IMR-90 (cell line): Measurements from ENCODE around the gene POTEI. TPM values are rescaled to one million over a fixed set of nuclear protein-coding genes. Genes with fewer than 3 reads are reported as not detected.
"Not testable (repeated sequence)": the region's sequence is repeated elsewhere in the genome, so short reads cannot be mapped to it uniquely, and the experiment has no call there.

Source experiments
- ATAC-seq: fragments of 200-7000 bp; cut with Tn5 transposase; 2 replicates; pipeline ENCODE4 v1.9.1; 2020; ENCODE audit warnings: low read depth, mild to moderate bottlenecking, moderate library complexity
- BruUV-seq: library from RNA; stranded (reverse); fragments of 400-500 nt; replicated peaks from 2 replicates; lab custom pipeline; 2021; lab: Mats Ljungman, UMichigan
- CTCF ChIA-PET: fragments of 300-600 bp; formaldehyde crosslinking; extraction: SDS; loops from one replicate; lab custom pipeline; 2021; ENCODE audit warnings: antibody characterized with exemption; lab: Yijun Ruan, JAX
- POLR2A ChIA-PET: fragments of 300-600 bp; sonication (Branson Sonifier 250); formaldehyde crosslinking; loops from one replicate; lab custom pipeline; 2022; ENCODE audit warnings: antibody characterized with exemption; ENCODE audit not compliant: unreplicated experiment; lab: Charles Lee
- DNase-seq: peaks from one replicate; pipeline ENCODE4 v3.0.0; 2013
- H2AFZ ChIP-seq: replicated peaks from 2 replicates; pipeline ENCODE3; 2013; ENCODE audit warnings: low read length, mild to moderate bottlenecking; ENCODE audit not compliant: poor library complexity
- H2AK5ac ChIP-seq: 2 replicates; pipeline ENCODE4 v1.6.1; 2013; ENCODE audit warnings: low read depth, low read length, inconsistent platforms
- H2AK9ac ChIP-seq: replicated peaks from 2 replicates; pipeline ENCODE3; 2013; ENCODE audit warnings: mild to moderate bottlenecking, low read depth, low read length, moderate library complexity; ENCODE audit not compliant: poor library complexity
- H2BK120ac ChIP-seq: 2 replicates; pipeline ENCODE4 v1.6.1; 2013; ENCODE audit warnings: low read depth, low read length, inconsistent platforms
- H2BK15ac ChIP-seq: 3 replicates; pipeline ENCODE4 v1.6.1; 2013; ENCODE audit warnings: low read depth, low read length, inconsistent platforms
- H2BK20ac ChIP-seq: 2 replicates; pipeline ENCODE4 v1.6.1; 2013; ENCODE audit warnings: low read depth, mild to moderate bottlenecking, inconsistent platforms, low read length, moderate library complexity
- H2BK5ac ChIP-seq: 2 replicates; pipeline ENCODE4 v1.6.1; 2013; ENCODE audit warnings: mild to moderate bottlenecking, low read depth, low read length, inconsistent platforms; ENCODE audit not compliant: poor library complexity, severe bottlenecking
- H3K14ac ChIP-seq: replicated peaks from 2 replicates; pipeline ENCODE4 v1.6.1; 2013; ENCODE audit warnings: low read depth, low read length, inconsistent platforms
- H3K18ac ChIP-seq: 2 replicates; pipeline ENCODE4 v1.6.1; 2013; ENCODE audit warnings: low read depth, low read length, control low read depth
- H3K23ac ChIP-seq: 2 replicates; pipeline ENCODE4 v1.6.1; 2013; ENCODE audit warnings: low read depth, low read length, inconsistent platforms
- H3K27ac ChIP-seq: 2 replicates; pipeline ENCODE4 v1.5.1; 2013; ENCODE audit warnings: mild to moderate bottlenecking, control low read depth, low read length; ENCODE audit not compliant: insufficient read depth
- H3K27me3 ChIP-seq: 2 replicates; pipeline ENCODE4 v1.6.1; 2013; ENCODE audit warnings: low read length; ENCODE audit not compliant: control insufficient read depth, insufficient read depth
- H3K36me3 ChIP-seq: 2 replicates; pipeline ENCODE4 v1.6.1; 2013; ENCODE audit warnings: low read length, mixed read lengths; ENCODE audit not compliant: control insufficient read depth, insufficient read depth
- H3K4ac ChIP-seq: 2 replicates; pipeline ENCODE4 v1.6.1; 2013; ENCODE audit warnings: low read depth, low read length, inconsistent platforms
- H3K4me1 ChIP-seq: 2 replicates; pipeline ENCODE4 v1.6.1; 2013; ENCODE audit warnings: low read length, mixed read lengths; ENCODE audit not compliant: control insufficient read depth, insufficient read depth
- H3K4me2 ChIP-seq: 2 replicates; pipeline ENCODE4 v1.6.1; 2013; ENCODE audit warnings: low read depth, mild to moderate bottlenecking, control low read depth, low read length, moderate library complexity
- H3K4me3 ChIP-seq: 2 replicates; pipeline ENCODE4 v1.5.1; 2013; ENCODE audit warnings: low read depth, mild to moderate bottlenecking, control low read depth, low read length, moderate library complexity; ENCODE audit not compliant: insufficient read depth
- H3K56ac ChIP-seq: 2 replicates; pipeline ENCODE4 v1.6.1; 2013; ENCODE audit warnings: low read length, inconsistent platforms; ENCODE audit not compliant: insufficient read depth; ENCODE audit errors: extremely low read depth
- H3K79me1 ChIP-seq, 2 experiments: 2 replicates each; pipeline ENCODE4 v1.6.1; 2013; ENCODE audit warnings: low read length in 2 of 2, inconsistent platforms in 1 of 2, low read depth in 1 of 2
- H3K9ac ChIP-seq: 2 replicates; pipeline ENCODE4 v1.6.1; 2013; ENCODE audit warnings: low read depth, low read length, control low read depth
- H3K9me1 ChIP-seq: 2 replicates; pipeline ENCODE4 v1.6.1; 2013; ENCODE audit warnings: low read length, inconsistent platforms; ENCODE audit not compliant: insufficient read depth
- H3K9me3 ChIP-seq: 2 replicates; pipeline ENCODE4 v1.6.1; 2013; ENCODE audit warnings: low read length; ENCODE audit not compliant: control insufficient read depth, insufficient read depth
- H4K20me1 ChIP-seq: 2 replicates; pipeline ENCODE4 v1.6.1; 2013; ENCODE audit warnings: low read length, inconsistent platforms; ENCODE audit not compliant: insufficient read depth
- H4K5ac ChIP-seq: 2 replicates; pipeline ENCODE4 v1.6.1; 2013; ENCODE audit warnings: mild to moderate bottlenecking, low read depth, low read length, control low read depth
- H4K8ac ChIP-seq, 2 experiments: 2 replicates each; pipeline ENCODE4 v1.6.1; 2013; ENCODE audit warnings: low read depth in 2 of 2, low read length in 2 of 2, control low read depth in 1 of 2, inconsistent platforms in 1 of 2
- H4K91ac ChIP-seq: 2 replicates; pipeline ENCODE4 v1.6.1; 2013; ENCODE audit warnings: low read depth, low read length, inconsistent platforms; ENCODE audit not compliant: insufficient read depth
- WGBS, 2 experiments: methylation state at CpG; one replicate each; pipeline versions ENCODE4 v1.1.5 to v1.1.7; 2013; ENCODE audit warnings: missing lambda C conversion rate in 2 of 2; ENCODE audit not compliant: insufficient read length in 1 of 2; ENCODE audit errors: extremely low coverage in 2 of 2; 5-methylcytosine and 5-hydroxymethylcytosine counted together
- dilution Hi-C: fragments of 300-500 bp; cut with HindIII; formaldehyde crosslinking; loops from one replicate; pipeline ENCODE4 v1.14.3; 2018; ENCODE audit warnings: low sequenced_read_pairs; ENCODE audit not compliant: unreplicated experiment
- in situ Hi-C: fragments of 300-500 bp; cut with MboI; formaldehyde crosslinking; loops from 3 replicates; pipeline ENCODE4 v1.14.3; 2019; ENCODE audit warnings: low sequenced_read_pairs, inconsistent platforms, mixed read lengths
- intact Hi-C: fragments of 100-400 bp; cut with micrococcal nuclease; formaldehyde crosslinking; loops from 2 replicates; pipeline ENCODE4 v1.10.0; 2022
- polyA plus RNA-seq, 3 experiments: library from polyadenylated mRNA; depleted of rRNA; stranded (reverse); fragments of >200 nt; gene quantifications; 2 replicates each; pipeline ENCODE4 v1.2.3, GENCODE V29; 2012; ENCODE audit warnings: low replicate concordance in 1 of 3
- total RNA-seq: library from RNA; depleted of rRNA; stranded (reverse); fragments of >200 nt; gene quantifications from 2 replicates; pipeline ENCODE4 v1.2.3, GENCODE V29; 2012

Gene POTEI
- total and polyA plus RNA-seq, 2 of the 4 experiments (the other 2 are of a cell fraction) = not detected

DNA sequence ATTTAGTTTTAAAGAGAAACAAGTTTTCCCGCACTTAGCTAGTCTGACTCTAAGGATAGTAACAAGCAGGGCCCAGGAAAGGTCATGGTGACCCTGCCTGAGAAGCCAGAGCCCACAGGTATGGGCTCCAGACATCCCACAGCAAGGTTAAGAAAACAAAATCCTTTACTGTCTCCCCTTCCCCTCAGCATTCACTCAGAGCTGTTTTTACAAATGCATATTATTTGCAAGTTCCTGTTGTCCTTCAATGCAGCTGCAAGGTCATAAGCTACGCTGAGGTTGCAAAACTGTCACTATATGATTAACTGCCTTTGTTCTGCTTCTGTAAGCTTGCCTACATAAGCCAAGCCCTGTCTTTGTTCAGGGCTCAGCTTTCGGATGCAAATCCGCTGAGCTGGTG, 18.1 kb downstream of the POTEI start:
- H3K4ac ChIP-seq, H3K9me3 ChIP-seq, H3K56ac ChIP-seq, CTCF ChIA-PET, H3K4me3 ChIP-seq, dilution Hi-C loops, H3K27me3 ChIP-seq, H4K8ac ChIP-seq, POLR2A ChIA-PET, H2AFZ ChIP-seq, H3K18ac ChIP-seq, H2BK15ac ChIP-seq, H3K9ac ChIP-seq, H2BK5ac ChIP-seq, H3K79me1 ChIP-seq, in situ Hi-C loops, H3K14ac ChIP-seq, H3K27ac ChIP-seq, H2BK20ac ChIP-seq, H3K9me1 ChIP-seq, H2AK9ac ChIP-seq, ATAC-seq, BruUV-seq, H2AK5ac ChIP-seq, H3K23ac ChIP-seq, H3K4me2 ChIP-seq, H3K4me1 ChIP-seq, H2BK120ac ChIP-seq, H4K20me1 ChIP-seq, H3K36me3 ChIP-seq, H4K5ac ChIP-seq, intact Hi-C loops, H4K91ac ChIP-seq, DNase-seq: not testable (repeated sequence)
- WGBS, 2 experiments = no CpG with 5 or more reads among the region's 4 CpGs

DNA sequence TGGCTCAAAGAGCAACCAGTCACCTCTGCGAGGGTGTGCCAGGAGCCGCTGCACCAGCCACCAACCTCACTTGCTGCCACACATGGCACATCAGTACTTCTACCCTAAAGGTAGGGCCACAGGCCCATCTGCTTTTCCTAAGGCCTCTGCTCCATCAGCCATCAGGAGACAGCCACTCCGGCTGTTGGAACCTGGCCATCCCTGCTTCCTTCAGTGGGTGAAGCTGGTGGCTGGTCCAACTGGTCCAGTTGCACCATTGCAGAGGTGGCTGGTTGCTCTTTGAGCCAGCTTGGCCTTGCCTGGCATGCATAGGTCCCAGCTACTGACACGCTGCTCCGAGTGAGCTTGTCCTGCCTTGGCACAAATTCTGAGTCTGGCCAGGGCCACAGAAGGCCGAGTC, 53.7 kb downstream of the POTEI start:
- H2BK15ac ChIP-seq, H3K79me1 ChIP-seq, H3K27me3 ChIP-seq, H2AFZ ChIP-seq, H3K4ac ChIP-seq, H2AK5ac ChIP-seq, H2AK9ac ChIP-seq, in situ Hi-C loops, H4K5ac ChIP-seq, H3K9ac ChIP-seq, H4K20me1 ChIP-seq, H2BK20ac ChIP-seq, H4K8ac ChIP-seq, DNase-seq, BruUV-seq, H3K4me3 ChIP-seq, H4K91ac ChIP-seq, H3K18ac ChIP-seq, dilution Hi-C loops, POLR2A ChIA-PET, H3K4me1 ChIP-seq, H3K4me2 ChIP-seq, CTCF ChIA-PET, H3K9me3 ChIP-seq, H2BK5ac ChIP-seq, H3K27ac ChIP-seq, H3K36me3 ChIP-seq, ATAC-seq, H3K56ac ChIP-seq, H3K23ac ChIP-seq, H3K14ac ChIP-seq, intact Hi-C loops, H3K9me1 ChIP-seq, H2BK120ac ChIP-seq: not testable (repeated sequence)
- 51% methylated on average over 3 of the region's 6 CpGs; no CpG with 5 or more reads in 1 of the 2 experiments for WGBS, 2 experiments
